CD4-positive, alpha-beta T cell treated with Interleukin-21 for 1 hour (primary cell): Measurements from ENCODE around the gene CHID1.
A peak's percentile ranks its signal among the peaks of the same experiment; 100 is the strongest.

Experiments
- DNase-seq: peaks from one replicate; pipeline ENCODE4 v3.0.0-alpha.2; 2020

CHID1 gene

DNA sequence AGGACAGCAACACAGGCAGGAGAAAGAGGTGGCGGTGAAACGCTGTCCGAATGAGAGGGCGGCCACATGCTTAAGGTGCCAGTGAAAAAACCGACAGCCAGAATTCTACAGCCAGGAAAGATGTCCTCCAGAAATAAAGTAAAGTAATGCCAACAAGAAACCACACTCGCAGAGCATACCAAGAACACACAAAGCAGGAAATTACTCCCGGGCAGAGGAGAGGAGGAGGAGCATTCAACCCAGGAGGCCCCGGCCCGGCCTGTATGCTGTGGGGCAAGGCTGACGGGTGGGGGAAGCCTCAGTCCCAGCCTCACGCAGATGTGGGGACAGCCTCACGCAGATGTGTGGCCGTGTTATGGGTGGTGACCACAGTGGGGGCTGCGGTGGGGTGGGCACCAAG, 28.0 kb downstream of the CHID1 start:
- no peak for DNase-seq

DNA sequence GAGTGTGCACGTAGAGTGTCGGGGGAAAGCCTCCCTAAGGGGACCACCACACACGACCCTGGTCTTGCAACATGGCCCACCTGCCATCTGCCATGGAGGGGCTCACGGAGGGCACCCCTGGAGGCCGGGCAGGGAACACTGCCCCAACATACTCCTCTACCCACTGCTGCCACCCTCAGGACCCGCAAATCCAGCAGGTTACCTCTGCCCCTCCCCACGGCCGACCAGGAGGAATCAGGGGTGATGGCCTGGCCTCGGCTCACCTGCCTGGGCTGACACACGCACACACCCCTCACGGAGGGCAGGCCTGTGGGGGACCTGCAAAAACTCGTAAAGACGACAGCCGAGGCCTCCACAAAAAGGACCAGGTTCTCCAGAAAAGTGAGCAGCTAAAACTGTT, 30.2 kb downstream of the CHID1 start:
- DNase-seq, result no peak

DNA sequence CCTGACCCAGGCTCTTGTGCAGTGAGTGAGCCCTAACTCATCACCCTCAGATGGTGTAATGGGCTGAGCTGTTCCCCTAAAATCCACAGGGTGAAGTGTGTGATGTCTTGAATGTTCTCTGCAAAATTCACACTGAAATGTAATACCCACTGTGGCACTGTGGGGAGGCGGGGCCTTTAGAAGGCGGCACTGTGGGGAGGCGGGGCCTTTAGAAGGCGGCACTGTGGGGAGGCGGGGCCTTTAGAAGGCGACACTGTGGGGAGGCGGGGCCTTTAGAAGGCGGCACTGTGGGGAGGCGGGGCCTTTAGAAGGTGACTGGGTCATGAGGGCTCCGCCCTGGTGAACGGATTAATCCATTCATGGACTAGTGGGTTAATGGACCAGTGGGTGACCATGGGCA, 33.0 kb downstream of the CHID1 start:
- DNase-seq, result peak; percentile 24

DNA sequence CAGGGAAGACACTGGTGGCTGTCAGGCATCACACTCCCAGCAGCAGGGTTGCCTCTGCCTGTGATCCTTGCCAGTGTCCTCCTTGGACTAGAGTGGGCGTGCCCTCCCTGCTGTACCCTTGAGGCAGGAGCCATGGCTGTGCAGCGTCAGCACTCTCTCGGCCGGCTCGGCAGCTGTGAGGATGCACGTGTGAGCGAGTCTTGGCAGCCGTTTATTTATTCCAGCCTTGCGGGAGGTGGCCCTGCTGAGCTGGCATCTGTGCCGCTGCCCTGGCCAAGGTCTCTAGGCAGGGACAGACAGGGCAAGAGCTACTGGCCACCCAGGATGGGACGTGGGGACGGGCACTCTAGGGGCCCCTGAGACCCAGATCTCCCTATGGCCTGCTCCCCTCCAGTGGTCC, 34.1 kb downstream of the CHID1 start:
- DNase-seq, result no peak

DNA sequence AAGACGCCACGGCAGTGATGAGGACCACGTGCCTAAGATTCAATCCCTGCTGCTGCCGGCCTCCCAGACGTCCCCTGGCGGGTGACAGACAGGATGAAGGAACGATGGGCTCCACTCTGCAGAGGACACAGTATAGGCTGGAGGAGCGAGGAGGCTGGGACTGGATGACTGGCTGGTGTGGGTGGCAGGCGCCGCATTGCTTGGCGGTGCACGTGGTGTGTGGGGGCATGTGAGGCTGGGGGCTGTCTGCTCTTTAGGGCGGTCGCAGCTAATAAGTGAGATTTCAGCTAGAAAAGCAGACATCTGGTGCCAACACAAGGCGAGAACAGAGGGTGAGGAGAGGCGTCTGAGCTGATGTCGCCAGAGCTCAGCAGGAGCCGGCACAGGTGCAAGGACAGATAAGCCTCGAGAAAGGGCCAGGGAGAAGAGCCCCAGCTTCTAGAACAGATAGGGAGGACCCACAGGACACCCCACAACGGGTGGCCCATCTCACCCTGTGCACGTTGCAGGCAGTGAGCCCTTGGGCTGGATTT, 34.8 kb downstream of the CHID1 start:
- no peak for DNase-seq

DNA sequence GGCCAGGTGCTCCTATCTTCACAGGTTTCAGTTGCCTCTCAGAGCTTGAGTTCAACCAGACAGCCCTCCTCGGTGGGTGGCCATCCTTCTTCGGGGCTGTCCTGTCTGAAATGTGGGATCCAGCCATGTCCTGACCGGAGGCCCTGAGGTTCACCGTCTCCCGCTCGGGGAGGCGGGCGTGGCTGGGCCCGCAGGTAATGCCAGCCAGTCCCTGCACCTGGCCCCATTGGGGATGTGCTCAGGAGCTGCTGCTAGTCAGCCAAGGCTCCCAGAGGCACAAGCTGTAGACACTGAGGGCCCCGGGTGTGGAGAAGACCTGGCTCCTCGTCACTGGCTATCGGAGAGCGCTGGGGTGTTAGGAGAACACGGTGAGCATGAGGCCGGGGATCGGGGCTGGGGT, 35.4 kb downstream of the CHID1 start:
- DNase-seq, result no peak

DNA sequence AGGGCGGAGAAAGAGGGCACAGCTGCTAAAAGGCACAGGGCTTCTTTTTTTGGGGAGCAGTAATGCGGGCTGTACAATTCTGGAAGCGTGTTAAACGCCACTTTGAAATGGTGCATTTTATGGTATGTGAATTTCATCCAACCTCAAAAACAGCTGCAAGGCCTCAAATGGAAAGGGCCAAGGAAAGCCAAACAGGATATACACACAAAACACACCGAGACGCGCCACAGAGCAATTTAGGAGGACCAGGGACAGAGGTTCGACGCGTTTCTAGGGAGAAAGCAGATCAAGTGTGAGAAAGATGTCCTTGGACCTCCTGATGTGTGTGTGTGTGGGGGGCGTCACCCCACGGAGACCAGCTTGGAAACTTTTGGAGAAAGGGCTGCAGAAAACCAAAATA, 36.9 kb downstream of the CHID1 start:
- no peak for DNase-seq

DNA sequence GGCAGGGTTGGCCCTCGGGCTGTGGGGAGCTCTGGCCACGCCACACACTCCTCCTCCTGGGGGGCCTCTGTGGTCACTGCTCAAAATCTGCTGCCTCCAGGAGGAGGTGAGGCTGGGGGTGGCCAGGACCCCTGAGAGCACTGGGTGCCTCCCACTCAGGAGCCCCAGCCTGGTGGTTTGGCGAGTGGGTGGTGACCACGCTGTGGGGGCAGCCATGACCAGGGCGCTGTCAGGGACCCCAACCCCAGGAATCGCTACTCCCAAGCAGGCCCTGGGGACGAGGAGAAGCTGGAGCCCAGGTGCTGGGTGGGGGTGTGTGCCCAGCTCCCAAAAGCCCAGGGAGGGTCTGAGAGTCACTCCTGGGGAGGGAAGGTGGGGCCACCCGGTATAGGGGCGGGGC, 37.8 kb downstream of the CHID1 start:
- DNase-seq, result no peak

DNA sequence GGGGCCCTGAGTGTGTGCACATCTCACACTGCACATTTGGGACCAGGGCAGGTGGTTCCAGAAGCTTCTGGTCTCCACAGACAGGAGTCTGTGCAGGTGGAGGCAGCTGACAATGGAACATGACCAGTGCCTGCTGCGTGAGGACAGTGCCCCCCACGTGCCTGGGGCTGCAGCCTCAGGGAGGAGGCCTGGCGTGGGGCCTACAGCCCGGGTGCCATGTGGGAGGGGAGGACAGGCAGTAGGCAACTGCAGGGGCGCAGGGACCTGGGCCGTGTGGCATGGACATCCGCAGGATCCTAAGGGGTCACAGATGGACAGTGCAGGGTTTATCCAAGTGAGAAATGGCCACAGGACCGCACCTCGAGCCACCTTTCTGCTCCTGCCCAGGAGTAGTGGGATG, 39.1 kb downstream of the CHID1 start:
- DNase-seq, result no peak

DNA sequence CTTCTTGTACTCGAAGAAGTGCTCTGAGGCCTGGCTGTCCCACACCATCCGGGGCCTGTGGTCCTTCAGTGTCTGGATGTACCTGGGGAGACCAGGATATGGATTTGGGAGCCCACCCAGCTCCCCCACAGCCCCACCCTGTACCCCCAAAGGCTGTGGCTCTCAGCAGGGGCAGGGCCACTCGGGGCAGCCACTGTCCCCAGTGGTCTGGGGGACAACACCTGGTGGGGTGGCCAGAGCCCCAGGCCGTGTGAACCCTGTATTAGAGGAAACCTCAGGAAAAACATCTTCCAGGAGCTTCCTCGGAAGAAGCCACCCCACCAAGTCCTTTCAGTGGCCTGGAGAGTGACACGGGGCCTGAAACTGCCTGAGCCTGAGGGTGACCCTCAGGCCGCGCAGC, 40.2 kb downstream of the CHID1 start:
- DNase-seq, result no peak

DNA sequence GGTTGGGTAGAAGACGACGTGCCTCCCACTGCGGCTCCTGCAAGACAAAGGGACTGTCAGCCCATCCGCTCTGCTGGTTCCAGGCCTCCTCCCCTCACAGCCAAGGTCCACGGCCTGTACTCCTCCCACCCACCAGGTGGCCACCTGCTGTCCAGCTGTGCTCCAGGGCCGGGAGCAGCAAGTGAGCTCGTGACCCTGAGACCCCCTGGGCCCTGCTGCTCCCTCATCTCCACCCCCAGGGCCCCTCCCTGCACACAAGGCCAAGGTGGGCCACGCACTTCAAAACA, 40.5 kb downstream of the CHID1 start:
- DNase-seq, result no peak

DNA sequence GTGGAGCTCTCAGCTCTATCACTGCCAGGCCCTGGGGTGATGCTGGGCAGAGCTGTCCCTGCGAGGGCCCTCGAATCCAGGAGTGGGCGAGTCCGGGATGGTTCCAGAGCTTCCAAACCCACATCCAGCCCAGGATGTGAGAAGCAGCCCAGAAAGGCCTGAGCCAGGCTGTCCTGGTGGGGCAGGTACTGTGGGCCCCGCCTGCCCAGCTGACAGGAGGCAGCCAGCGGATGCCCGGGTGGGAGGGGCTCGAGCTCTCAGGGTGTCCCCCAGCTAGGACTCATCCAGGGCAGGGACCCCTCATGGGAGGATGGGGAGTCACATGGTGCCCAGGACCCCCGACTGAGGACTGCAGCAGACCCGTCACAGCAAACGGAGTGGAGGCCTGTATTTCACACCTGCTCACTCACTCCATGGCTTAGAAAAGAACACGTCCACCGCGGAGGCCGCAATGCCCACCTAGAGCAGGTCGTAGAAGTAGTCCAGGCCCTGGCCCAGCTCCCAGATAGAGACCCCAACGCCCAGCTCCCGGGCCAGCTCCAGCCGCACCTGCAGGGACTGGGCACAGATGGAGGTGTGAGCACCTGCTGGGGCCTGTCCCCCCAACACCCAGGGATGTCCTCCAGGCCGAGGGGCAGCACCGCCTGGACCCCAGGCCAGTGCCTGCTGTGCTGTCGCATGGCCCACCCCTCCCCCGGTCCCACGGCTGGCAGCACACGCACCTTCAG, 41.0 kb downstream of the CHID1 start:
- DNase-seq, result no peak

DNA sequence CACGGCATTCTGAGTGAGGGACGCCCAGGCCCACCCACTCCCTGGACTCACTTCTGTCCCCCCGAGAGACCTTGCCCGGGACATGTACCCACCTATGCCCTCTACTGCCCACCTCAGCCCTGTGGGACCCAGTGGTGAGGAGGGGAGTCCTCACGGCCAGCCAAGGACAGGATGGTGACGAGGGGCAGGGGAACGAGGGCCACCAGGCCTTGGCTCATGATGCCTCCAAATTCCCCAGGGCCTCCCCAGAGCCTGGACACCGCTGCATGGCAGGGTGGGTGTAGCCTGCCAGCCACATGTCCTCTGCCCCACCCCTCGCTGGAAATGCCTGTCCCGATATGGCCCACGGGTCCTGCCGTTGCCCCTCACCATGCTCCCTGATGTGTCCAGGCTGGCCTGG, 41.8 kb downstream of the CHID1 start:
- no peak for DNase-seq

DNA sequence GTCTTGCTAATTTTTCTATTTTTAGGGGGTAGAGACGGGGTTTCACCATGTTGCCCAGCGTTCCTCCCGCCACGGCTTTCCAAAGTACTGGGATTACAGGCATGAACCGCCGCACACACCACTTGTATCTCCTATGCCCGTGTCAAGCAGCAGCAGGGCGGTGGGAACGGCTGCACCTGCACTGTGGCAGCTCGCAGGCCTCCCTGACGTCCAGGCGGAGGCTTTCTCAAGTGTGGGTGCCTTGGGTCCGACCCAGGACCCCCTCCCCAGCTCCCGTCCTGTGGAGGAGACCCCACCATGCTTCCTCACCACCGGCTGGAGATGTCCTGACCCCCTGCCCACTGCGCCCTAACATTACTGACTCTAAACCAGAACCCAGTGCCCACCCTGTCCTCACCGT, 42.2 kb downstream of the CHID1 start:
- no peak for DNase-seq

DNA sequence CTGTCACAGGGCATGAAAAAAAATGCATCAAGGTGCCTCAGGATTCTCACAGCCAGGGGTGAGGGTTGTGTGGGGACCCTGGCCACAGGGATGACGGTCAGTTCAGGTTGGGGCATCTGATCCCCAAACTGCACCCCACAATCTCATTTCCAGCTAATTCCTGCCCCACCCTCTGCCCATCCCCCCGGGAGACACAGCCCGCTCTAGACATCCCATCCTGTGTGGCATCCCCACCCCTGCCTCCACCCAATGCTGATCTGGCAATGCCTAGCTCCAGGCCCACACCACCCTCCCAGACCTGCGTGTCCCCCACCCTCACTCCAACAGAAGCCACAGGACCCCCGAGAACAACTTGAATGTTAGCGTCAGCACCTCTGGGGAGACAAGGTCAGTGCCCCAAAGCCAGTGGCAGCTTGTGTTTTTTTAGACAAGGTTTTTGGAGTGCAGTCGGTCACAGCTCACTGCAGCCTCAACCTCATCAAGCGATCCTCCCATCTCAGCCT, 42.7 kb downstream of the CHID1 start:
- no peak for DNase-seq

DNA sequence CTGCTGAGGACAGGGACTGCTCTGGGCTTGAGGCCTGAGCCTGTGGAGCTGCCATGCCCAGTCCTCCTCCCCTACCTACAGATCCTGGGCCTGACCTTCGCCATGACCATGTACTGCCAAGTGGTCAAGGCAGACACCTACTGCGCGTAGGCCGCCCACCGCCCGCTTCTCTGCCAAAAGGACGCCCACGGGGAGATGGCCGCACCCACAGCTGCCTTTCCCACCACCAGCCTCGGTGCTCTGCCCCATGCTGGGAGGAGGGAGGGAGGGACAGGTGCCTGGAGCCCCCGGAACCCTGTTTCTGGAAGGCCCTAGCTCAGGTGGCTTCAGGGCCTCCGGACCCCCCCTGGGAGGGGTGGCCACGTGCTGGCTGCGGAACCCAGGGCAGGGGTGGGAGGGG, 44.1 kb downstream of the CHID1 start:
- DNase-seq, result no peak

DNA sequence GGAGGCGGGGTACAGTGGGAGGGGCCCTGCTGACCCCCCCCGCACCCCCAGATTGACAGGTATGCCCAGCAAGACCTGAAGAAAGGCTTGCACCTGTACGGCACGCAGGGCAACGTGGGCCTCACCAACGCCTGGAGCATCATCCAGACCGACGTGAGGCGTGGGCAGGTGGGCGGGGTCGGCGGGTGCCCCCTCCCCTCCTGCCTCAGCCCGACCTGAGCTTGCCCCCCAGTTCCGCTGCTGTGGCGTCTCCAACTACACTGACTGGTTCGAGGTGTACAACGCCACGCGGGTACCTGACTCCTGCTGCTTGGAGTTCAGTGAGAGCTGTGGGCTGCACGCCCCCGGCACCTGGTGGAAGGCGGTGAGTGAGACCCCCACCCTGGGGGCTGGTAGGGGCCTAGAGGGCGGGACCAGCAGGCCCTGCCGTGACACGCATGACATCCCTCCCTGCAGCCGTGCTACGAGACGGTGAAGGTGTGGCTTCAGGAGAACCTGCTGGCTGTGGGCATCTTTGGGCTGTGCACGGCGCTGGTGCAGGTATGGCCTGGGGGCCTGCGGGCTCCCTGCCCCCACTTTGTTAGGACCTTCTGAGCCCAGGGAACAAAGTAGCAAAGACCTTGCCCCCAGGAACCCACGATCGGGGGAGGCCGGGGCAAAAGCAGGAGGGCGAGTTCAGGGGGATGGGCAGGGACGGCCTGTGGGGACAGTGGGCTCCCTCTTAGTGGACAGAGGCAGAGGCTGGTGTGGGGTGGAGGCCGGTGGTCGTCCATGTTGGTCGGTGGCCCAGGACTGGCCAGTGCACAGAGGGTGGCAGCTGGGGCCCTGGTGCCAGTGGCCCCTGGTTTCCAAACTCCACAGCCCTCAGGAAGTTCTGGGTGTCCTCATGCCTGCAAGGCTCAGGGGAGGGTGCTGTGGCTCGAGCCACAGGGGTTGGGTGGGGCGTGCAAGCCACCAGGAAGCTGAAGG, 44.9 kb downstream of the CHID1 start:
- no peak for DNase-seq

DNA sequence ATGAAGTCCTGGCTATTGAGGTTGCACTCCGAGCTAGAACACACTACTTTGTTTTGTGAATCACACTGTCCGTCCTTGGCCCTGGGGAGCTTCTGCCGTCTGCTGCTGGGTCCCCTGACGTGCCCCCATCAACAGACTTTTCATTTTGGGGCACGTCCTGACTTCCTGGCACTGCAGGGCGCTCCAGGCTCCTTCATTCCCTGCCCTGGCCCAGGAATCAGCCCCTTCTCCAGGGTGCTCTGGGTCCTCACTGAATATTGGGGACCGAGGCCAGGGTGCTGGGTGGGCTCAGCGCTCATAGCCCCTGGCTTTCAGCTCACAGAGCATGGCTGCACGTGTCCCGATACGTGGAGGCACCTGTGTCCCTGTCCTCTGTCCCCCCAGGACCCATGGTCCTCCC, 45.7 kb downstream of the CHID1 start:
- no peak for DNase-seq

DNA sequence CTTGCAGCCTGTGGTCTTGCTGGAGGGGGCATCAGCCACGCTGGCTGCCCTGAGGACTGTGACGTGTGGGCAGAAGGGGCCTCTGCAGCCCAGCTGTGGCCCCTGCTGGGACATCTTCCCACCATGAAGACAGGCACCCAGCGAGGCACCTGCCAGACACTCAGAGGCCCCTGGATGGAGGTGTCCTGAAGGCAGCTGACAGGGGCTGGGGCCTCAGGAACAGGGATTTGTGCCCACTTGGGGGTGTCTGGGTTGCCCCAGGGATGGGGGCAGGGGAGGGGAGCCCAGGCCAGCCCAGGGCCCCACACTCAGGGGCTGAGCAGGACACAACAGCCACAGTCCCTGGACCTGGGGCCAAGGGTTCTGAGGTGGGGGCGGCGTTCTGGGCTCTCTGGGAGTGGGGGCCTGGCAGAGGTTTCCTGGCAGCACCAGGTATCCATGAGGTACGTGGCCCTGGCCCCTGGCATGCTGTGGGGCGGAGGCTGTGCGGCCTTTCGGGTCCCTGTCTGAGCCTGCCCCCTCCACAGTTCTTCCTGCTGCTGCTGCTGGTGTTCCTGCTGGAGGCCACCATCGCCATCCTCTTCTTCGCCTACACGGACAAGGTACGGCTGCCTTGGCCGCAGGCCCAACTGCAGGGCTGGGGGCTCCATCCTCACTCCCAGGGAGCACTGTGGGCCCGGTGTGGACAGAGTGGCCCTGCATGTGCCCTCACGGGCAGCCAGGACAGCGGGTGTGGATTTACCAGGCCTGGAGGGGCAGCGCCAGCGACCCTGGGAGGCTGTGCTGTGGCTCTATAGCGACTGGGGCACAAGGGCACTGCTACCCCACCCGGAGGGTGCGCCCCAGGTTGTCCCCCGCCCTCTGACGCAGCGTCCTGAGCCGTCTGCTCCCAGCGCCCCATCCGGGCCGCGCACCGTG, 46.4 kb downstream of the CHID1 start:
- no peak for DNase-seq

DNA sequence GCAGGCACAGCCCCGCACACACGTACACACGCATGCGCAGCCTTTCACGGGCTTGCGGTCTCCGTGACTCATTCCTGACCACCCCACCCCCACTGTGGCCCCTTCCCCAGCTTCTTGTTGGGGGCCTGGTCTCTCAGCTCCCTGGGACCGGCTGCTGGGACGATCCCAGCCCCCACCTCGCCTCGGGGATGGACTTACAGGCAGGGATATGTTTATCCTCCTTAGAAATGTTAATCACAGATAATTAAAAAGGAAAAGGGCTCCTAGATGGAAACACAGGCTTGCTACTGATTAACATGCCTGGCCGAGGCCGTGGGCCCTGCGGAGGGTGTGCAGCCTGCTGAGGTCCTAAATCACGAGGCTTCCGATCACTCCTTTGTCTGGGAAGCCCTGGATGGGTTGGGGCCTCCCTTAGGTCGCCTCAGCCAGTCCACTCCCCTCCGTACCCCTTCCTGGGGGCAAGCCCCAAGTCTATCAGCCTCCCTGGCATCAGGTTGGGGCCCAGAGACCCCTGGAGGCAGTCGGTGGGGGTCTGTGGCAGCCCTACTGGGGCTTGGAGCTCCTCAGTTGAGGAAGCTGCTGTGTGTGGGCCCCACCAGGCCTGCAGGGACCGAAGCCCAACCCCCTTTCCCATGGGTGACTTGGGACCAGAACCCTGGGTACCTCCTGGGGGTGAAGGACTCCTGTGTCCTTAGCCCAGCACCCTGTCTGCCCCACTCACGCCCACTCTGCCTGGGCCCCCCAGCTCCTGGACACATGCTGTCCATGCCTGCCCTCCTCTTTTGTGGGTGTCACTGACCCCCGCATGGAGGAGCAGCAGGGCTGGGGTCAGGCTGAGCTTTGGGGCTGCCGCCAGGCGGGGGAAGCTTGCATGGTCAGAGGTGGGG, 47.3 kb downstream of the CHID1 start:
- DNase-seq, result no peak

DNA sequence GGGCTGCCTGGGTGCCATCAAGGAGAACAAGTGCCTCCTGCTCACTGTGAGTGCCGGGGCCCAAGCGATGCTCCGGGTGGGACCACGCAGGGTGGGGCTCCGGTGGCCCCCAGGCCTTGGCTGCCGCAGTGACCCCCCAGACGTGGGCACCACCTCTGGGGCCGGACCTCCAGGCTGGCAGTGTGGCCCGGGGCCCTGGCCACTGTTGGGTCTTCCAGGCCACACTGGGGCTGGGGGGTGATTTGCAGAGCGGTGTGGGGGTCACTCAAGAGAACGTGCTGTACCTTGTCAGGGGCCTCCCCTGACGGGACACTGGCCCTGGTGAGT, 48.0 kb downstream of the CHID1 start:
- DNase-seq, result no peak

DNA sequence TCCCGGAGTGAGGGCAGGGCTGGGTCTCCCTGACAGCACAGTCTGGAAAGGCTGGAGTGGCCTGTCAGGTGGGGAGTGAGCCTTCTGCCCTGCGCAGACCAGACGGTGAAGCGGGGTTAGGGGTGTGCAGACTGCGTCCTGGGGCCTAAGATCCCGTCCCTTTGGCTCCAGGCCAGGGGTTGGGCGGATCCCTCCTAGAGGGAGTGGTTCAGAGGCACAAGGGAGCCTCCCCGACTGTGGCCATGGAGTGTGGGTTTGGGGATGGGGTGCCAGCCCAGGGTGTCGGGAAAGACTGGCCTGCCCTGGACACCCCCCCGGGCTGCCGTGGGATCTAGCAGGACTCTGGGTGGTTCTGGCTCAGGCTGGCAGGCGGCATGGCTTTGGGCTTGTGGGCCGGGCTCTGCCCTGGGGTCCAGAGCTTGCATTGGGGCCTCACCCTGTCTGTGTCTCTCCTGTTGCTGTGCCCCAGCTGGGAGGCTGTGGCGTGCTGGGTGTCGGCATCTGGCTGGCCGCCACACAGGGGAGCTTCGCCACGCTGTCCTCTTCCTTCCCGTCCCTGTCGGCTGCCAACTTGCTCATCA, 48.4 kb downstream of the CHID1 start:
- no peak for DNase-seq
